K562 (cell line): Measurements from ENCODE around the gene RCBTB1. TPM values are rescaled to one million over a fixed set of nuclear protein-coding genes. Genes with fewer than 3 reads are reported as not detected.

Experiments used
- C11orf30 ChIP-seq: fragments of 450-650 bp; IDR thresholded peaks from 2 replicates; pipeline ENCODE4 v1.6.1; 2016; ENCODE audit warnings: low read depth, mild to moderate bottlenecking
- CXXC5 ChIP-seq: fragments of 250-450 bp; sonication (Bioruptor Pico); IDR thresholded peaks from 2 replicates; pipeline ENCODE4 v1.8.0; 2022; ENCODE audit warnings: inconsistent platforms, mild to moderate bottlenecking, moderate library complexity
- EP400 ChIP-seq: fragments of 450-650 bp; IDR thresholded peaks from 2 replicates; pipeline ENCODE4 v1.6.1; 2017; ENCODE audit warnings: antibody characterized with exemption, mild to moderate bottlenecking, moderate library complexity
- MAZ ChIP-seq, 2 experiments: fragments of 450-650 bp in 1 of 2; sonication (generic) in 1 of 2; formaldehyde crosslinking; IDR thresholded peaks in 1 of 2; conservative IDR thresholded peaks in 1 of 2; 2 replicates each; pipeline versions ENCODE4 v1.4.0 to v1.5.0; 2020; ENCODE audit warnings: mild to moderate bottlenecking in 1 of 2, missing genetic modification reagents in 1 of 2
- RBFOX2 ChIP-seq: fragments of 200-400 bp; formaldehyde crosslinking; IDR thresholded peaks from 2 replicates; pipeline ENCODE4 v1.6.1; 2017; ENCODE audit warnings: low read depth, mild to moderate bottlenecking, low read length, moderate library complexity
- SIN3A ChIP-seq, 2 experiments: fragments of 150-350 bp in 1 of 2; IDR thresholded peaks; 2 replicates each; pipeline ENCODE4 v1.6.1; 2011 to 2016; ENCODE audit warnings: borderline replicate concordance in 2 of 2, low read depth in 2 of 2, low read length in 2 of 2, mild to moderate bottlenecking in 2 of 2, moderate library complexity in 2 of 2; ENCODE audit not compliant: control insufficient read depth in 1 of 2
- YY1 ChIP-seq, 3 experiments: IDR thresholded peaks; 2 replicates each; pipeline ENCODE4 v1.6.1; 2011; ENCODE audit warnings: low read length in 2 of 3, mild to moderate bottlenecking in 2 of 3, moderate library complexity in 2 of 3, borderline replicate concordance in 1 of 3, control low read depth in 1 of 3, low read depth in 1 of 3; ENCODE audit not compliant: insufficient read depth in 3 of 3, insufficient replicate concordance in 2 of 3, control insufficient read depth in 1 of 3, insufficient read length in 1 of 3; ENCODE audit errors: extremely low read depth in 1 of 3
- polyA plus RNA-seq, 8 experiments: library from polyadenylated mRNA; depleted of rRNA in 4 of 8; stranded (reverse) in 5 of 8; unstranded in 3 of 8; fragments of >200 nt; fragmentation: Nextera tagmentation in 2 of 8; fragmentation: Illumina TruSeq in 1 of 8; extraction: Ambion mirVana in 2 of 8; extraction: Trizol in 1 of 8; gene quantifications; 2 replicates each; pipeline versions ENCODE4 v1.2.1 to v1.2.3, GENCODE V29; 2011 to 2014; ENCODE audit warnings: inconsistent platforms in 1 of 8, missing spikeins in 1 of 8
- total RNA-seq, 7 experiments: library from RNA; depleted of rRNA in 6 of 7; stranded (reverse); fragments of >200 nt in 6 of 7; fragmentation: Illumina TruSeq in 2 of 7; extraction: Trizol in 2 of 7; gene quantifications; 2 replicates each; pipeline versions ENCODE4 v1.2.1 to v1.2.3, GENCODE V29; 2011 to 2021; ENCODE audit warnings: low replicate concordance in 1 of 7
- TF ChIP-seq, protein P1 (sequence below), 2 experiments: fragments of 450-650 bp; formaldehyde crosslinking in 1 of 2; IDR thresholded peaks; 2 replicates each; pipeline versions ENCODE4 v1.4.0 to v1.6.1; 2014 to 2020; ENCODE audit warnings: mild to moderate bottlenecking in 2 of 2, borderline replicate concordance in 1 of 2, low read depth in 1 of 2
- TF ChIP-seq, protein P2 (sequence below), 2 experiments: fragments of 450-650 bp; IDR thresholded peaks; 2 replicates each; pipeline ENCODE4 v1.6.1; 2018; ENCODE audit warnings: mild to moderate bottlenecking in 2 of 2, low read depth in 1 of 2; ENCODE audit not compliant: partially characterized antibody in 2 of 2
- TF ChIP-seq, protein P3 (sequence below): sonication (generic); formaldehyde crosslinking; IDR thresholded peaks from 2 replicates; pipeline ENCODE4 v1.9.0; 2022; ENCODE audit warnings: mild to moderate bottlenecking, missing genetic modification reagents

The RCBTB1 gene
- total and polyA plus RNA-seq, 9 of the 15 experiments (the other 6 are each of a cell fraction or from before 2014, with no cell fraction given): 4.0 to 11.3 (median 8.4) TPM

DNA sequence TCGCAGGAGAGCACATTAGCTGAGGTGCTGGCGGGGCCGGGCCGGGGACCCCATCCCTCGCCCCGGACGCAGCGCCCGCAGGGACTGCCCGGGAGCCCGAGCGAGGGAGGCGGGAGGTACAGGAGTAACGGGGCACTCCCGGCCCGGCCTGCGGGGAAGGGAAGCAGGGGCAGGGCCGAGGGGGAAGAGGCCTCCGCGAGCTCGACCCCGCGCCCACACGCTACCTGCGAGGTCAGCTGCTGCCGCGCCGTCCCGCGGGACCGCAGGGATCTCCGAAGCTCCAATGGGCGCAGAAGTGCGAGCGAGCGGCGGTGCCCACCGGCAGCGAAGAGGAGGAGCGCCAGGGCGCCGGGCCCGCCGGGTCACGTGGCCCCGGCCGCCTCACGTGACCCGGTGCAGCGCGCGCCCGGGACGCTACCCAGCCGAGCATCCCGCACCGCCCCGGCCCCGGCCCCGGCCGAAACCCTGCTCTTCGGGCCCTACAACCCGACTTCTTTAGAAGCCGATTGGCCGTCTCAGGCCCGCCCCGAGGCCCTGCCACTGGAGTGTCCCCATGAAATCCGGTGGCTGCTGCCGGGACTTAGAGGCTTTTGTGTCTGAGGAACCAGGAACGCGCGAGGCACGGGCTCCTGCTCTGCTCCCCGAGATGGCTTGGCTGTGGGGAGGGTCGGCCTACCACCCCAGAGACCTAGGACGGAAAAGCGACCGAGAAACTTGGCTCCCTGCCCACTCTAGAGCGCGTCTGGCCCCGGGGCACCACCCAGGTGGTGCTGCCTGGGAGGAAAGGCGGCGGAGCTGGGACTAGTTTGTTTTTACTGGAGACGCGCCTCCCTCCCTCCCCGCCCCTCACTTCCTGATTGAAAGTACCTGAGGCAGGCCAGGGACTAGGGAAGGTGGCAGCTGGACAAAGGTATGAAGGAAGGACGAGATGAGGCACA is at the start of gene RCBTB1 (continued):
- TF ChIP-seq RBFOX2: peak; percentile 70
- TF ChIP-seq EP400: peak; percentile 12; the same call in 1 of the 2 replicates
- peak in 1 of 2 experiments; percentile 63; a peak in 1 of 4 replicates for TF ChIP-seq MAZ (CRISPR knock-in tag; conservative IDR thresholded peaks at IDR 0.05 in 1 of 2, IDR thresholded peaks at IDR 0.05 in 1 of 2)
- peak; percentile 50; the same call in 1 of the 2 replicates for TF ChIP-seq C11orf30
- peak in 1 of 2 experiments; percentile 72; a peak in 1 of 4 replicates for TF ChIP-seq SIN3A (IDR thresholded peaks at IDR 0.05; ENCODE audit: borderline replicate concordance in 2 of 2, control insufficient read depth in 1 of 2, low read depth in 2 of 2, low read length in 2 of 2)
- peak in 1 of 3 experiments; percentile 17 for TF ChIP-seq YY1 (IDR thresholded peaks at IDR 0.05; ENCODE audit: borderline replicate concordance in 1 of 3, control insufficient read depth in 1 of 3, extremely low read depth in 1 of 3, insufficient read depth in 3 of 3, insufficient read length in 1 of 3, insufficient replicate concordance in 2 of 3, low read depth in 1 of 3, low read length in 2 of 3)
- TF ChIP-seq, protein P1, sequence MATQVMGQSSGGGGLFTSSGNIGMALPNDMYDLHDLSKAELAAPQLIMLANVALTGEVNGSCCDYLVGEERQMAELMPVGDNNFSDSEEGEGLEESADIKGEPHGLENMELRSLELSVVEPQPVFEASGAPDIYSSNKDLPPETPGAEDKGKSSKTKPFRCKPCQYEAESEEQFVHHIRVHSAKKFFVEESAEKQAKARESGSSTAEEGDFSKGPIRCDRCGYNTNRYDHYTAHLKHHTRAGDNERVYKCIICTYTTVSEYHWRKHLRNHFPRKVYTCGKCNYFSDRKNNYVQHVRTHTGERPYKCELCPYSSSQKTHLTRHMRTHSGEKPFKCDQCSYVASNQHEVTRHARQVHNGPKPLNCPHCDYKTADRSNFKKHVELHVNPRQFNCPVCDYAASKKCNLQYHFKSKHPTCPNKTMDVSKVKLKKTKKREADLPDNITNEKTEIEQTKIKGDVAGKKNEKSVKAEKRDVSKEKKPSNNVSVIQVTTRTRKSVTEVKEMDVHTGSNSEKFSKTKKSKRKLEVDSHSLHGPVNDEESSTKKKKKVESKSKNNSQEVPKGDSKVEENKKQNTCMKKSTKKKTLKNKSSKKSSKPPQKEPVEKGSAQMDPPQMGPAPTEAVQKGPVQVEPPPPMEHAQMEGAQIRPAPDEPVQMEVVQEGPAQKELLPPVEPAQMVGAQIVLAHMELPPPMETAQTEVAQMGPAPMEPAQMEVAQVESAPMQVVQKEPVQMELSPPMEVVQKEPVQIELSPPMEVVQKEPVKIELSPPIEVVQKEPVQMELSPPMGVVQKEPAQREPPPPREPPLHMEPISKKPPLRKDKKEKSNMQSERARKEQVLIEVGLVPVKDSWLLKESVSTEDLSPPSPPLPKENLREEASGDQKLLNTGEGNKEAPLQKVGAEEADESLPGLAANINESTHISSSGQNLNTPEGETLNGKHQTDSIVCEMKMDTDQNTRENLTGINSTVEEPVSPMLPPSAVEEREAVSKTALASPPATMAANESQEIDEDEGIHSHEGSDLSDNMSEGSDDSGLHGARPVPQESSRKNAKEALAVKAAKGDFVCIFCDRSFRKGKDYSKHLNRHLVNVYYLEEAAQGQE (IDR thresholded peaks at IDR 0.05; ENCODE audit: borderline replicate concordance): peak; percentile 90
- TF ChIP-seq, protein P1 (CRISPR knock-in tag; IDR thresholded peaks at IDR 0.05; ENCODE audit: low read depth): no peak
- TF ChIP-seq, protein P2, sequence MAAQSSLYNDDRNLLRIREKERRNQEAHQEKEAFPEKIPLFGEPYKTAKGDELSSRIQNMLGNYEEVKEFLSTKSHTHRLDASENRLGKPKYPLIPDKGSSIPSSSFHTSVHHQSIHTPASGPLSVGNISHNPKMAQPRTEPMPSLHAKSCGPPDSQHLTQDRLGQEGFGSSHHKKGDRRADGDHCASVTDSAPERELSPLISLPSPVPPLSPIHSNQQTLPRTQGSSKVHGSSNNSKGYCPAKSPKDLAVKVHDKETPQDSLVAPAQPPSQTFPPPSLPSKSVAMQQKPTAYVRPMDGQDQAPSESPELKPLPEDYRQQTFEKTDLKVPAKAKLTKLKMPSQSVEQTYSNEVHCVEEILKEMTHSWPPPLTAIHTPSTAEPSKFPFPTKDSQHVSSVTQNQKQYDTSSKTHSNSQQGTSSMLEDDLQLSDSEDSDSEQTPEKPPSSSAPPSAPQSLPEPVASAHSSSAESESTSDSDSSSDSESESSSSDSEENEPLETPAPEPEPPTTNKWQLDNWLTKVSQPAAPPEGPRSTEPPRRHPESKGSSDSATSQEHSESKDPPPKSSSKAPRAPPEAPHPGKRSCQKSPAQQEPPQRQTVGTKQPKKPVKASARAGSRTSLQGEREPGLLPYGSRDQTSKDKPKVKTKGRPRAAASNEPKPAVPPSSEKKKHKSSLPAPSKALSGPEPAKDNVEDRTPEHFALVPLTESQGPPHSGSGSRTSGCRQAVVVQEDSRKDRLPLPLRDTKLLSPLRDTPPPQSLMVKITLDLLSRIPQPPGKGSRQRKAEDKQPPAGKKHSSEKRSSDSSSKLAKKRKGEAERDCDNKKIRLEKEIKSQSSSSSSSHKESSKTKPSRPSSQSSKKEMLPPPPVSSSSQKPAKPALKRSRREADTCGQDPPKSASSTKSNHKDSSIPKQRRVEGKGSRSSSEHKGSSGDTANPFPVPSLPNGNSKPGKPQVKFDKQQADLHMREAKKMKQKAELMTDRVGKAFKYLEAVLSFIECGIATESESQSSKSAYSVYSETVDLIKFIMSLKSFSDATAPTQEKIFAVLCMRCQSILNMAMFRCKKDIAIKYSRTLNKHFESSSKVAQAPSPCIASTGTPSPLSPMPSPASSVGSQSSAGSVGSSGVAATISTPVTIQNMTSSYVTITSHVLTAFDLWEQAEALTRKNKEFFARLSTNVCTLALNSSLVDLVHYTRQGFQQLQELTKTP (IDR thresholded peaks at IDR 0.05; ENCODE audit: low read depth in 1 of 2, partially characterized antibody in 2 of 2): no peak
- peak; percentile 89 for TF ChIP-seq CXXC5 (CRISPR knock-in tag)
- TF ChIP-seq, protein P3, sequence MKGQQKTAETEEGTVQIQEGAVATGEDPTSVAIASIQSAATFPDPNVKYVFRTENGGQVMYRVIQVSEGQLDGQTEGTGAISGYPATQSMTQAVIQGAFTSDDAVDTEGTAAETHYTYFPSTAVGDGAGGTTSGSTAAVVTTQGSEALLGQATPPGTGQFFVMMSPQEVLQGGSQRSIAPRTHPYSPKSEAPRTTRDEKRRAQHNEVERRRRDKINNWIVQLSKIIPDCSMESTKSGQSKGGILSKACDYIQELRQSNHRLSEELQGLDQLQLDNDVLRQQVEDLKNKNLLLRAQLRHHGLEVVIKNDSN: peak; percentile 93
